DND-41 (cell line): ENCODE measurements around the gene CPEB1.

Experiments
- ATAC-seq: fragments of 200-7000 bp; cut with Tn5 transposase; 3 replicates; pipeline ENCODE4 v1.9.1; 2021; ENCODE audit warnings: low read depth; ENCODE audit not compliant: insufficient read depth
- DNase-seq: peaks from one replicate; pipeline ENCODE4 v3.0.0-alpha.2; 2020
- H2AFZ ChIP-seq: 2 replicates; pipeline ENCODE4 v1.6.0; 2012; ENCODE audit warnings: low read depth, low read length
- H3K27ac ChIP-seq: 2 replicates; pipeline ENCODE4 v1.5.1; 2012; ENCODE audit warnings: low read length, inconsistent platforms
- H3K27me3 ChIP-seq: fragments of 200-600 bp; sonication (generic); 2 replicates; pipeline ENCODE4 v1.6.0; 2012; ENCODE audit warnings: low read length, mild to moderate bottlenecking, inconsistent platforms; ENCODE audit not compliant: insufficient read depth, poor library complexity
- H3K36me3 ChIP-seq: 2 replicates; pipeline ENCODE4 v1.5.1; 2012; ENCODE audit warnings: low read length, inconsistent platforms; ENCODE audit not compliant: insufficient read depth
- H3K4me1 ChIP-seq: 2 replicates; pipeline ENCODE4 v1.5.1; 2012; ENCODE audit warnings: mild to moderate bottlenecking, low read length; ENCODE audit not compliant: insufficient read depth
- H3K4me2 ChIP-seq: 2 replicates; pipeline ENCODE4 v1.6.0; 2012; ENCODE audit warnings: mild to moderate bottlenecking, moderate library complexity, low read length, inconsistent platforms; ENCODE audit not compliant: insufficient read depth
- H3K4me3 ChIP-seq, 2 experiments: fragments of 200-600 bp in 1 of 2; shearing (Covaris generic) in 1 of 2; 2 replicates each; pipeline ENCODE4 v1.5.1; 2012 to 2016; ENCODE audit warnings: inconsistent platforms in 2 of 2, low read length in 2 of 2, mild to moderate bottlenecking in 2 of 2, low read depth in 1 of 2, moderate library complexity in 1 of 2
- H3K79me2 ChIP-seq: 2 replicates; pipeline ENCODE4 v1.6.0; 2012; ENCODE audit warnings: low read length, inconsistent platforms; ENCODE audit not compliant: insufficient read depth
- H3K9ac ChIP-seq: 2 replicates; pipeline ENCODE4 v1.6.0; 2012; ENCODE audit warnings: low read depth, mild to moderate bottlenecking, inconsistent platforms, low read length, moderate library complexity
- H3K9me3 ChIP-seq: 2 replicates; pipeline ENCODE4 v1.5.1; 2012; ENCODE audit warnings: low read length, moderate library complexity, mild to moderate bottlenecking, inconsistent platforms; ENCODE audit not compliant: insufficient read depth, severe bottlenecking
- H4K20me1 ChIP-seq: 2 replicates; pipeline ENCODE4 v1.6.0; 2012; ENCODE audit warnings: low read length; ENCODE audit not compliant: insufficient read depth
- CTCF ChIP-seq: IDR thresholded peaks from 2 replicates; pipeline ENCODE4 v1.5.1; 2012; ENCODE audit warnings: borderline replicate concordance, low read length, moderate library complexity, mild to moderate bottlenecking; ENCODE audit not compliant: poor library complexity, severe bottlenecking; ENCODE audit errors: extremely low read depth
- EZH2 ChIP-seq: IDR thresholded peaks from 3 replicates; pipeline ENCODE4 v1.6.1; 2012; ENCODE audit warnings: borderline replicate concordance, low read depth, mild to moderate bottlenecking, moderate library complexity, low read length, inconsistent platforms; ENCODE audit not compliant: severe bottlenecking

Gene CPEB1

GRCh38 chr15:82597815-82598214, 49.3 kb downstream of the CPEB1 start:
- H3K4me2 ChIP-seq: no peak overlapping the region
- no peak overlapping the region for H3K4me3 ChIP-seq
- DNase-seq (no peak), ATAC-seq (no peak)
- H3K4me1 ChIP-seq: no peaks in the 10 kb centered on the region
- H2AFZ ChIP-seq: no peak overlapping the region
- TF ChIP-seq CTCF: no peak
- no peak for TF ChIP-seq EZH2
- no peaks in the 10 kb centered on the region for H4K20me1 ChIP-seq
- H3K9ac ChIP-seq: no peak overlapping the region
- no peaks in the 10 kb centered on the region for H3K9me3 ChIP-seq
- no peak overlapping the region for H3K27ac ChIP-seq
- no peaks in the 10 kb centered on the region for H3K27me3 ChIP-seq
- no peaks in the 10 kb centered on the region for H3K36me3 ChIP-seq
- no peaks in the 10 kb centered on the region for H3K79me2 ChIP-seq

GRCh38 chr15:82595766-82596165, 51.4 kb downstream of the CPEB1 start:
- Histone ChIP-seq H3K4me3 (no peak overlapping the region), H3K27me3 (no peaks in the 10 kb centered on the region), H3K36me3 (no peaks in the 10 kb centered on the region), H3K9ac (no peak overlapping the region), H3K4me1 (no peaks in the 10 kb centered on the region), H3K79me2 (no peaks in the 10 kb centered on the region), H3K27ac (no peak overlapping the region), H3K4me2 (no peak overlapping the region), H4K20me1 (no peaks in the 10 kb centered on the region), H3K9me3 (no peaks in the 10 kb centered on the region), H2AFZ (no peak overlapping the region)
- ATAC-seq: no peak
- no peak for TF ChIP-seq EZH2
- TF ChIP-seq CTCF: no peak
- DNase-seq: no peak

- TF ChIP-seq EZH2 (no peak), CTCF (no peak)
- Histone ChIP-seq H3K79me2 (no peaks in the 10 kb centered on the region), H3K4me2 (no peak overlapping the region), H3K27me3 (no peaks in the 10 kb centered on the region), H3K36me3 (no peaks in the 10 kb centered on the region), H3K9me3 (no peaks in the 10 kb centered on the region), H3K9ac (no peak overlapping the region), H2AFZ (no peak overlapping the region), H3K4me1 (no peaks in the 10 kb centered on the region), H3K4me3 (no peak overlapping the region), H3K27ac (no peak overlapping the region), H4K20me1 (no peaks in the 10 kb centered on the region)
- DNase-seq (no peak), ATAC-seq (no peak)
Observed at GRCh38 chr15:82595203-82595602, 52.0 kb downstream of the CPEB1 start.

- H3K4me1 ChIP-seq: no peaks in the 10 kb centered on the region
- no peak for ATAC-seq
- no peaks in the 10 kb centered on the region for H3K36me3 ChIP-seq
- no peaks in the 10 kb centered on the region for H4K20me1 ChIP-seq
- no peak overlapping the region for H3K27ac ChIP-seq
- no peak overlapping the region for H3K9ac ChIP-seq
- no peak overlapping the region for H3K4me3 ChIP-seq
- H3K9me3 ChIP-seq: no peaks in the 10 kb centered on the region
- no peak overlapping the region for H3K4me2 ChIP-seq
- DNase-seq: no peak
- H2AFZ ChIP-seq: no peak overlapping the region
- H3K79me2 ChIP-seq: no peaks in the 10 kb centered on the region
- TF ChIP-seq EZH2: no peak
- no peak for TF ChIP-seq CTCF
- H3K27me3 ChIP-seq: peaks cover 14% of the 10 kb centered on the region
Observed at GRCh38 chr15:82587805-82588204, 59.4 kb downstream of the CPEB1 start.
